ENCODE data around the gene SLC37A2.
"Not testable (repeated sequence)": the region's sequence is repeated elsewhere in the genome, so short reads cannot be mapped to it uniquely, and the experiment has no call there.

The SLC37A2 gene

DNA sequence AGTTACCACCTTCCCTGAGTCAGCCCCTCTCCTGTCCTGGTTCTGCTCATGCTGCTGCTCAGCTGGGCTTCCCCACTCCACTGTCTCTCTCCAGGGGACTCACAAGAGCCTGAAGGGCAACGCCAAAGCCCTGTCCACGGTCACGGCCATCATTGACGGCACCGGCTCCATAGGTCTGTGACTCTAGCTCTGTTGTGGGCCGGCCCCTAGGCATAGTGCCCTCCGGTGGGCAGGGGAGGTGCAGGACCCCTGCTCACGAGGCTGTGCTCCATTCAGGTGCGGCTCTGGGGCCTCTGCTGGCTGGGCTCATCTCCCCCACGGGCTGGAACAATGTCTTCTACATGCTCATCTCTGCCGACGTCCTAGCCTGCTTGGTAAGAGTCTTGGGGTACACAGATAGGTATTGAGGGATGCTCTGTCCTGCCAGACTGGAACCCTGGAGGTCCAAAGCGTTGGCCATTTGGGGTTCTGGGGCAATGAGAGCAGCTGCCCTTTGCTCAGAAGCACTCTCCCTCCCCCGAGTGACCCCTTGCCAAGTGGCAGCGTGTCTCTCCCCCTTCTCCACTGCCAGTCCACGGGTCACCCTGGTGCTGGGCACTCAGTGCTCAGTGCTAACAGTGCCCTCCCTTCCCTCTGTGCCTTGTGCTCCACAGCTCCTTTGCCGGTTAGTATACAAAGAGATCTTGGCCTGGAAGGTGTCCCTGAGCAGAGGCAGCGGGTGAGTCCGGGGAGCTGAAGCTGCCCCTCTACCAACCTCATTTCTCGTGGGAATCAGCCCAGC lies 22.4 kb downstream of the SLC37A2 start:
- DNase-seq, result no peak

GRCh38 chr11:125086633-125087296 lies 23.7 kb downstream of the SLC37A2 start:
- no peak for DNase-seq

DNA sequence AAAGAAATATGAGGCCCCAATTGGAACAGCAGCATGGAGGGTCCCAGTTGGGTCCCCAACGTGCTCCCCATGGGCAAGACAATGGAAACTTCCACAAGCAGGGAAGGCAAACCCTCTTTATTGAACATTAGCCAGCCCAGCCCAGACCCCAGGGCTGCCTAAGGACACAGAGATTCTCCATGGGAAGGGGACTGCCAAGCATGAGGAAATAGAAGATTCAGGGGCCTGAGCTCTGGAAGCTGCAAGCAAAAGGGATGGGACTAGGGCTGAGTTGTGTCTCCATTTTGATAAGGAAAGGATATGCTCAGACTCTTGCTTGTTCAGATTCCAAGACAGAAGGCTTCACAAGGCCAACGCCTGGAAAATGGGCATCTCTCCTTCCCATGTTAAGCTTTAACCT lies 25.0 kb downstream of the SLC37A2 start:
- no peak for DNase-seq

DNA sequence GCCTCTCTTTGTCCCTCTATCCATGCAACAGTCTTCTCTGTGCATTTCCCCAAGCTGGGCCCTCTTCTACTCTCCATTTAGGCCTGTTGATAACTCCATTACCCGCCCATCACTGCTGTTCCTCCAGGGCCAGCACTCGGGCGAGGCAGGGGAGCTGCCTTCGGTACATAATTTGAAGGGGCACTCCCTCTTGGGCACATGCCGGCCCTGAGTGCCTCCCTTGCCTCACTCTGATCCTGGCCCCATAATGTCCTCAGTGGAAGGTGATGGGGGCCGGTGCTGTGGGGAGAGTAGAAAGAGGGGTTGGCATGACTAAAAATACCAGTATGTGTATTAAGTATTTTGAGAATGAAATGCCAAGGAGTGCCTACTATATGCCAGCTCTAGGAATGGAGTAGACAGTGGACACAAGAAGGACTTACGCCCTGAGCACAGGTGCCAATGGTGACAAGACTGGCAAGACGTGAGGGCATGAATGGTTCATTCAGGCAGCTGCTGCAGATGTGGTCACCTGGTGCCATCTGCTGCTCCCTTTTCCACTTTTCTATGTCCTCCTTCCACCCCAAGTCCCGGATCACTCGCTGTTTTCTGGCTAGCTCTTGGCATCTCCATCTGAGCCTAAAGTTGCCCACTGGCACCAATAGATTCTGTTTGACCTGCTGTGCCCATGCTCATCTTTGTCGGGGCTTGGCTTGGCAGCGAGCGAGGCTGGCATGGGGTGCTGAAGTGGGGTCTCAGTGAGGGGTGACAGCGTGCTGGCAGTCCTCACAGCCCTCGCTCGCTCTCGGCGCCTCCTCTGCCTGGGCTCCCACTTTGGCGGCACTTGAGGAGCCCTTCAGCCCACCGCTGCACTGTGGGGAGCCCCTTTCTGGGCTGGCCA lies 25.7 kb downstream of the SLC37A2 start:
- DNase-seq, result peak; percentile 19

GRCh38 chr11:125089481-125089880 lies 26.4 kb downstream of the SLC37A2 start:
- DNase-seq, result not testable (repeated sequence)

GRCh38 chr11:125090151-125090550 lies 27.0 kb downstream of the SLC37A2 start:
- not testable (repeated sequence) for DNase-seq

DNA sequence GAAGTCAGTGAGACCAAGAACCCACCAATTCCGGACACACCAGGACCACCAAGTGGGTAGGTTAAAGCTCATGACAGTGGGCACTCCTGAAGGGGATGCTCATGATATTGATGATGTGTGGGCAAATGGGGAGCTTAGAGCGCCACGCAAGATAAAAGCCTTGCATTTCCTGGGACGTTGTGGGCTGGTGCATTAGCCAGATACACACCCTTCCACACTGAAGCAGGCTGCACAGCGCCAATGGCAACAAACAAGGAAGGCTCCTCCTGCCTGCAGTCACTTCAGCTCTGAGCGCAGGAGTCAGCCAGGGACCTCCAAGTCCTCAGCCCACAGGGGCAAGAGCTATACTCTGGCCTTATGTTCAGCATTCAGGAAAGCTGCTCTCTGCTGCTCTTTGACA lies 27.7 kb downstream of the SLC37A2 start:
- no peak for DNase-seq

- DNase-seq, result peak; percentile 64
Measured at GRCh38 chr11:125091247-125091876, 28.3 kb downstream of the SLC37A2 start.

- DNase-seq, result no peak
Measured at GRCh38 chr11:125091877-125092664, 29.0 kb downstream of the SLC37A2 start.

DNA sequence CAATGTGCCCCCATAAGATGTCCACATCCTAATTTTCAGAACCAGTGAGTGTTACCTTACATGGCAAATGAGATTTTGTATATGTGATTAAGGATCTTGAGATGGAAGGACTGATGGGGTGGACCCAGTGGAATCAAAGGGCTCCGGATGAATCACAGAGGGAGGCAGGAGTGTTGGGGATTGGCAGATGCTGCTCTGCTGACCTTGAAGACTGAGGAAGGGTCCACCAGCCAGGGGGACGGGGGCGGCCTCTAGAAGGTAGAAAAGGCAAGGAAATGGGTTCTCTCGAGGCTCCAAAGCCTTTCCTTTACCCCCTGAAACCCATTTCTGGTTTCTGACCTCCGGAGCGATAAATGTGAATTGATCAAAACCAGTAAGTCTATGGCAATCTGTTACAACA lies 29.6 kb downstream of the SLC37A2 start:
- DNase-seq, result no peak

- no peak for DNase-seq
Measured at GRCh38 chr11:125093502-125093901, 30.4 kb downstream of the SLC37A2 start.

- DNase-seq, result no peak
Measured at GRCh38 chr11:125094731-125095130, 31.6 kb downstream of the SLC37A2 start.

GRCh38 chr11:125100136-125100535 lies 37.0 kb downstream of the SLC37A2 start:
- DNase-seq, result no peak

- no peak for DNase-seq
Measured at GRCh38 chr11:125101596-125101995, 38.5 kb downstream of the SLC37A2 start.

- no peak for DNase-seq
Measured at GRCh38 chr11:125102025-125102424, 38.9 kb downstream of the SLC37A2 start.

GRCh38 chr11:125102510-125102909 lies 39.4 kb downstream of the SLC37A2 start:
- no peak for DNase-seq

DNA sequence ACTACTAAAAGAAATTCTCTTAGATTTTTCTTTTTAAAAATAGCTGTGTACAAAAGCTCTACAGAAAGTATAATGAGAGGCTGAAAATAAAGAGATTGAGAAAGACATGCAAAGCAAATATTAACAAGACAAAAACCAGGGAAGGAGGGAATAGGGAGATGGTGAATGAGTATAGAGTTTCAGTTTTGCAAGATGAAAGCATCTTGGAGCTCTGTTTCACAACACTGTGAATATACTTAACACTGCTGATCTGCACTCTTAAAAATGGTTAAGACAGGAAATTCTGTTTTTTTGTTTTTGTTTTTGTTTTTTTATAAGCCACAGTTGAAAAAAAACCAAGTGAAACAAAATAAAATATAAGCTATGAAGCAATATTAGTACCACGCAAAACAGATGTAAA lies 42.8 kb downstream of the SLC37A2 start:
- no peak for DNase-seq

- no peak for DNase-seq
Measured at GRCh38 chr11:125108469-125108868, 45.4 kb downstream of the SLC37A2 start.

DNA sequence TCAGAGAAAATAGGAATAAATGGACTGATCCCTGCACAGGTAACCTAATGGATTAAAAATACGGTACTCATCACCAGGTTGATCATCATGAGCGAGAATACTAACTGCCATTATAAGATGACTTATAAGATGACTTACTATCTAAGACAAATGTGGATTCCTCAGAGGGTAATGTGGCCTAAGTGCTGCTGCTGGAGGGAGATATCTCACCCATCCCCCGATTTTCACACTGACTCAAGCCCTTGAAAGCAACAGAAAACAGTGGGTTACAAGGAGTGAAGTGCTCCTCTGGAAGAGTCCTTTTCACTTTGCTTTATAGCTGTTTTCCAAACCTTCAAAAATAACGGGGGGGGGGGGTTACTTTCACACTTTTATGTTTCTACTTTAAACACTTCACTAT lies 47.4 kb downstream of the SLC37A2 start:
- no peak for DNase-seq

DNA sequence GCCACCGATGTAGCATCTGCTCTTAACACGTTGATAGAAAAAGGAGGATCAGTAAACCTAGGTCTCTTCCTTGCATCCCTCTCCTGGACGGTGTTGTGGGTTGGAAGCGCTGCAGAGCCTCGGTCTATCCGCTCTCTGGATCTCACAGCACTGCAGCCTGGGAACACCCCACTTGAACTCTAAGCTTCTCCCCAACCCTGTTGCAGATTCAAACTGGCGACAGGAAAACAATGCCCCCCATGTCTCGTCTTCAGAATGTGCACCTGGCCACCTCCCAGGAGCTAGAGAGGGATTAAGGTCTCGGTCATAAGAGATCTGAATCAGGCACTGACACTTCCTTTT lies 47.9 kb downstream of the SLC37A2 start:
- DNase-seq, result peak; percentile 67

- DNase-seq, result peak; percentile 99
Measured at GRCh38 chr11:125111343-125112207, 48.5 kb downstream of the SLC37A2 start, which contains the start of gene TMEM218. Gene TMEM218 (minus strand): TSS chr11:125111626. CDS start chr11:125102241, 9,385 bp downstream.

All from DMS53 (cell line).